ENCODE results near the gene CDK5RAP3. TPM values are rescaled to one million over a fixed set of nuclear protein-coding genes. Genes with fewer than 3 reads are reported as not detected.

The CDK5RAP3 gene
- polyA plus RNA-seq, 1 donor from 2014 or later: 343 TPM

DNA sequence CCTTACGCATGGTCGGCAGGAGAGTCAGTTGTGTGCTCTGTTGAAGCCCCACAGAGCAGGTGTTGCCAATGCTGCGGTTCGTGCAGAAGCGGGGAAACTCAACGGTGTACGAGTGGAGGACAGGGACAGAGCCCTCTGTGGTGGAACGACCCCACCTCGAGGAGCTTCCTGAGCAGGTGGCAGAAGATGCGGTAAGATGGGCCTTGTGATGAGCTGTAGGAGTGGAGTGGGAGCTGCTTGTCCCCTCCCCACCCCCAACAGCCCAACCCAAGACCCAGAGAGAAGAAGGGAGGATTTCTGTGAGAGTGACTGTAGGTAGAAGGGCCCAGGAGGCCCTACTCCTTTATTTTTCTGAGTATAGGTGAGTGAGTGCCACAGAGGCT, 4.9 kb downstream of the CDK5RAP3 start:
- no peaks in the 10 kb centered on the region for H4K20me1 ChIP-seq (ENCODE audit: insufficient read depth)
- no peak overlapping the region for H3K9ac ChIP-seq (ENCODE audit: low read length)
- no peak for TF ChIP-seq MXI1 (conservative IDR thresholded peaks at IDR 0.05; ENCODE audit: poor library complexity, severe bottlenecking)
- TF ChIP-seq EZH2 (IDR thresholded peaks at IDR 0.05; ENCODE audit: borderline replicate concordance, insufficient read depth, low read length, poor library complexity, severe bottlenecking): no peak
- TF ChIP-seq SMC3 (conservative IDR thresholded peaks at IDR 0.05; ENCODE audit: poor library complexity): no peak
- no peak for TF ChIP-seq EP300 (conservative IDR thresholded peaks at IDR 0.05; ENCODE audit: poor library complexity, severe bottlenecking)
- no peak for TF ChIP-seq POLR2AphosphoS5 (IDR thresholded peaks at IDR 0.05)
- TF ChIP-seq, protein P1, sequence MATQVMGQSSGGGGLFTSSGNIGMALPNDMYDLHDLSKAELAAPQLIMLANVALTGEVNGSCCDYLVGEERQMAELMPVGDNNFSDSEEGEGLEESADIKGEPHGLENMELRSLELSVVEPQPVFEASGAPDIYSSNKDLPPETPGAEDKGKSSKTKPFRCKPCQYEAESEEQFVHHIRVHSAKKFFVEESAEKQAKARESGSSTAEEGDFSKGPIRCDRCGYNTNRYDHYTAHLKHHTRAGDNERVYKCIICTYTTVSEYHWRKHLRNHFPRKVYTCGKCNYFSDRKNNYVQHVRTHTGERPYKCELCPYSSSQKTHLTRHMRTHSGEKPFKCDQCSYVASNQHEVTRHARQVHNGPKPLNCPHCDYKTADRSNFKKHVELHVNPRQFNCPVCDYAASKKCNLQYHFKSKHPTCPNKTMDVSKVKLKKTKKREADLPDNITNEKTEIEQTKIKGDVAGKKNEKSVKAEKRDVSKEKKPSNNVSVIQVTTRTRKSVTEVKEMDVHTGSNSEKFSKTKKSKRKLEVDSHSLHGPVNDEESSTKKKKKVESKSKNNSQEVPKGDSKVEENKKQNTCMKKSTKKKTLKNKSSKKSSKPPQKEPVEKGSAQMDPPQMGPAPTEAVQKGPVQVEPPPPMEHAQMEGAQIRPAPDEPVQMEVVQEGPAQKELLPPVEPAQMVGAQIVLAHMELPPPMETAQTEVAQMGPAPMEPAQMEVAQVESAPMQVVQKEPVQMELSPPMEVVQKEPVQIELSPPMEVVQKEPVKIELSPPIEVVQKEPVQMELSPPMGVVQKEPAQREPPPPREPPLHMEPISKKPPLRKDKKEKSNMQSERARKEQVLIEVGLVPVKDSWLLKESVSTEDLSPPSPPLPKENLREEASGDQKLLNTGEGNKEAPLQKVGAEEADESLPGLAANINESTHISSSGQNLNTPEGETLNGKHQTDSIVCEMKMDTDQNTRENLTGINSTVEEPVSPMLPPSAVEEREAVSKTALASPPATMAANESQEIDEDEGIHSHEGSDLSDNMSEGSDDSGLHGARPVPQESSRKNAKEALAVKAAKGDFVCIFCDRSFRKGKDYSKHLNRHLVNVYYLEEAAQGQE (IDR thresholded peaks at IDR 0.05; ENCODE audit: borderline replicate concordance): no peak
- no peak for TF ChIP-seq TAF1 (IDR thresholded peaks at IDR 0.05; ENCODE audit: low read depth)
- no peak for TF ChIP-seq RAD21 (conservative IDR thresholded peaks at IDR 0.05)
- TF ChIP-seq CTCF (IDR thresholded peaks at IDR 0.05; ENCODE audit: poor library complexity, severe bottlenecking): no peak
- H3K27ac ChIP-seq (ENCODE audit: low read length): no peak overlapping the region
- no peaks in the 10 kb centered on the region for H3K9me2 ChIP-seq (ENCODE audit: insufficient read depth, low read length)
- H2AFZ ChIP-seq (ENCODE audit: low read depth, low read length): no peak overlapping the region
- peaks cover 4% of the 10 kb centered on the region for H3K36me3 ChIP-seq (ENCODE audit: insufficient read depth, low read length)
- no peaks in the 10 kb centered on the region for H3K9me3 ChIP-seq (ENCODE audit: low read length)
- H3K79me2 ChIP-seq (replicated peaks; ENCODE audit: insufficient read depth, low read length): peaks cover 9% of the 10 kb centered on the region
- no peaks in the 10 kb centered on the region for H3F3A ChIP-seq (ENCODE audit: insufficient read depth, low read length, poor library complexity, severe bottlenecking)
- H3K4me3 ChIP-seq (ENCODE audit: low read length): no peak overlapping the region
- no peak overlapping the region for H3K4me2 ChIP-seq (ENCODE audit: low read length)
- no peaks in the 10 kb centered on the region for H3K27me3 ChIP-seq (ENCODE audit: insufficient read depth, low read depth, low read length)

GRCh38 chr17:47978324-47978723, 7.4 kb downstream of the CDK5RAP3 start:
- Histone ChIP-seq H3K79me2 (replicated peaks; ENCODE audit: insufficient read depth, low read length) (no peaks in the 10 kb centered on the region), H3K36me3 (ENCODE audit: insufficient read depth, low read length) (peaks cover 4% of the 10 kb centered on the region), H3K9me2 (ENCODE audit: insufficient read depth, low read length) (no peaks in the 10 kb centered on the region), H2AFZ (ENCODE audit: low read depth, low read length) (no peak overlapping the region), H3K27ac (ENCODE audit: low read length) (no peak overlapping the region), H3K4me2 (ENCODE audit: low read length) (no peak overlapping the region), H3F3A (ENCODE audit: insufficient read depth, low read length, poor library complexity, severe bottlenecking) (no peaks in the 10 kb centered on the region), H3K27me3 (ENCODE audit: insufficient read depth, low read depth, low read length) (no peaks in the 10 kb centered on the region), H3K9me3 (ENCODE audit: low read length) (no peaks in the 10 kb centered on the region), H3K4me3 (ENCODE audit: low read length) (no peak overlapping the region), H3K9ac (ENCODE audit: low read length) (no peak overlapping the region), H4K20me1 (ENCODE audit: insufficient read depth) (no peaks in the 10 kb centered on the region)
- TF ChIP-seq CTCF (IDR thresholded peaks at IDR 0.05; ENCODE audit: poor library complexity, severe bottlenecking) (peak; percentile 94), SMC3 (conservative IDR thresholded peaks at IDR 0.05; ENCODE audit: poor library complexity) (peak; percentile 100), EP300 (conservative IDR thresholded peaks at IDR 0.05; ENCODE audit: poor library complexity, severe bottlenecking) (no peak), RAD21 (conservative IDR thresholded peaks at IDR 0.05) (peak; percentile 98)
